HCT116 (cell line): ENCODE measurements around the gene PRKN. TPM values are rescaled to one million over a fixed set of nuclear protein-coding genes. Genes with fewer than 3 reads are reported as not detected.

ENCODE experiments used
- ATAC-seq: fragments of 200-7000 bp; cut with Tn5 transposase; 2 replicates; pipeline ENCODE4 v1.9.1; 2020; ENCODE audit warnings: mild to moderate bottlenecking, moderate library complexity
- BruUV-seq: library from RNA; stranded (reverse); fragments of 400-500 nt; replicated peaks from 2 replicates; lab custom pipeline; 2021; lab: Mats Ljungman, UMichigan
- CTCF ChIA-PET: fragments of 300-600 bp; sonication (Branson Sonifier 250); formaldehyde crosslinking; loops from one replicate; lab custom pipeline; 2021; ENCODE audit warnings: antibody characterized with exemption; lab: Charles Lee
- POLR2A ChIA-PET: fragments of 300-600, 350-600 bp; sonication (Branson Sonifier 250); formaldehyde crosslinking; loops from one replicate; lab custom pipeline; 2021; ENCODE audit warnings: antibody characterized with exemption; lab: Charles Lee
- RAD21 ChIA-PET, 2 experiments: fragments of 300-600 bp; sonication (Branson Sonifier 250); formaldehyde crosslinking; loops; one replicate each; lab custom pipeline; 2023; ENCODE audit warnings: low total read pairs in 2 of 2; ENCODE audit not compliant: uncharacterized antibody in 2 of 2, unreplicated experiment in 2 of 2, low non-redundant PET in 1 of 2; lab: Charles Lee
- DNase-seq: peaks from one replicate; pipeline ENCODE4 v3.0.0-alpha.2; 2010; ENCODE audit warnings: low read depth, low spot score
- H2AFZ ChIP-seq: fragments of 200-600 bp; shearing (Covaris generic), sonication (generic); 2 replicates; pipeline ENCODE4 v1.6.1; 2017; ENCODE audit warnings: low read depth, mixed run types, mixed read lengths, antibody characterized with exemption, low read length; ENCODE audit not compliant: poor library complexity, severe bottlenecking
- H3K27ac ChIP-seq: 2 replicates; pipeline ENCODE4 v1.5.1; 2012; ENCODE audit warnings: low read depth, low read length
- H3K27me3 ChIP-seq: fragments of 200-600 bp; sonication (generic); 2 replicates; pipeline ENCODE4 v1.6.1; 2016; ENCODE audit warnings: mixed run types, low read length, mixed read lengths; ENCODE audit not compliant: insufficient read depth
- H3K36me3 ChIP-seq, 2 experiments: fragments of 200-500 bp in 1 of 2; fragments of 200-600 bp in 1 of 2; sonication (Bioruptor generic) in 1 of 2; sonication (generic) in 1 of 2; 2 replicates each; pipeline versions ENCODE4 v1.5.1 to v1.6.1; 2014 to 2016; ENCODE audit warnings: low read length in 2 of 2, inconsistent platforms in 1 of 2, mixed read lengths in 1 of 2, mixed run types in 1 of 2; ENCODE audit not compliant: insufficient read depth in 2 of 2, control insufficient read depth in 1 of 2
- H3K4me1 ChIP-seq, 2 experiments: fragments of 200-600 bp in 1 of 2; sonication (generic) in 1 of 2; 2 replicates each; pipeline versions ENCODE4 v1.5.1 to v1.6.1; 2012 to 2017; ENCODE audit warnings: low read length in 2 of 2, inconsistent platforms in 1 of 2, mild to moderate bottlenecking in 1 of 2, mixed read lengths in 1 of 2, mixed run types in 1 of 2, moderate library complexity in 1 of 2; ENCODE audit not compliant: insufficient read depth in 2 of 2, control insufficient read depth in 1 of 2
- H3K4me2 ChIP-seq: fragments of 200-600 bp; sonication (generic); 2 replicates; pipeline ENCODE4 v1.6.1; 2017; ENCODE audit warnings: mixed run types, low read length, mixed read lengths
- H3K4me3 ChIP-seq, 2 experiments: fragments of 200-600 bp in 1 of 2; sonication (generic) in 1 of 2; replicated peaks in 1 of 2; 2 replicates each; pipeline ENCODE4 v1.5.1; 2011 to 2016; ENCODE audit warnings: low read length in 2 of 2, control low read depth in 1 of 2, low read depth in 1 of 2, mild to moderate bottlenecking in 1 of 2, mixed read lengths in 1 of 2, mixed run types in 1 of 2
- H3K79me2 ChIP-seq: fragments of 200-600 bp; sonication (generic); 2 replicates; pipeline ENCODE4 v1.6.1; 2017; ENCODE audit warnings: mild to moderate bottlenecking, mixed run types, low read length, moderate library complexity, mixed read lengths; ENCODE audit not compliant: insufficient read depth
- H3K9ac ChIP-seq: fragments of 200-600 bp; sonication (generic); 2 replicates; pipeline ENCODE4 v1.6.1; 2016; ENCODE audit warnings: low read length, mixed read lengths
- H3K9me2 ChIP-seq: fragments of 200-600 bp; sonication (generic), shearing (Covaris generic); 2 replicates; pipeline ENCODE4 v1.6.1; 2017; ENCODE audit warnings: mixed run types, mild to moderate bottlenecking, moderate library complexity; ENCODE audit not compliant: insufficient read depth
- H3K9me3 ChIP-seq, 2 experiments: fragments of 200-500 bp in 1 of 2; fragments of 200-600 bp in 1 of 2; sonication (Bioruptor generic) in 1 of 2; sonication (generic) in 1 of 2; 2 replicates each; pipeline ENCODE4 v1.6.1; 2014 to 2017; ENCODE audit warnings: low read length in 2 of 2, mixed read lengths in 2 of 2, inconsistent platforms in 1 of 2, low read depth in 1 of 2, mild to moderate bottlenecking in 1 of 2, mixed run types in 1 of 2, moderate library complexity in 1 of 2; ENCODE audit not compliant: control insufficient read depth in 1 of 2, insufficient read depth in 1 of 2
- H4K20me1 ChIP-seq: fragments of 200-600 bp; sonication (generic), shearing (Covaris generic); 2 replicates; pipeline ENCODE4 v1.6.1; 2017; ENCODE audit warnings: mixed run types, mild to moderate bottlenecking, moderate library complexity; ENCODE audit not compliant: insufficient read depth
- ATF3 ChIP-seq: IDR thresholded peaks from 2 replicates; pipeline ENCODE4 v1.6.1; 2012
- CBX3 ChIP-seq: IDR thresholded peaks from 2 replicates; pipeline ENCODE4 v1.6.1; 2012; ENCODE audit warnings: low read depth
- CEBPB ChIP-seq: IDR thresholded peaks from 2 replicates; pipeline ENCODE4 v1.6.1; 2012; ENCODE audit warnings: low read depth
- EGR1 ChIP-seq: IDR thresholded peaks from 2 replicates; pipeline ENCODE4 v1.6.1; 2012; ENCODE audit warnings: low read depth
- EZH2phosphoT487 ChIP-seq: fragments of 200-600 bp; IDR thresholded peaks from 2 replicates; pipeline ENCODE4 v1.6.1; 2018; ENCODE audit warnings: antibody characterized with exemption, borderline replicate concordance
- JUND ChIP-seq: IDR thresholded peaks from 2 replicates; pipeline ENCODE4 v1.6.1; 2012
- POLR2AphosphoS5 ChIP-seq: IDR thresholded peaks from 2 replicates; pipeline ENCODE4 v1.6.1; 2011; ENCODE audit warnings: mild to moderate bottlenecking, low read depth, low read length, moderate library complexity
- REST ChIP-seq: IDR thresholded peaks from 2 replicates; pipeline ENCODE4 v1.6.1; 2012; ENCODE audit warnings: low read depth
- SIN3A ChIP-seq: IDR thresholded peaks from 2 replicates; pipeline ENCODE4 v1.6.1; 2012; ENCODE audit warnings: low read depth
- SP1 ChIP-seq: IDR thresholded peaks from 2 replicates; pipeline ENCODE4 v1.6.1; 2012; ENCODE audit warnings: low read depth
- TCF7L2 ChIP-seq: IDR thresholded peaks from 2 replicates; pipeline ENCODE4 v1.7.0; 2011; ENCODE audit warnings: borderline replicate concordance, inconsistent platforms; ENCODE audit not compliant: insufficient read depth, insufficient read length; ENCODE audit errors: extremely low read depth
- intact Hi-C: fragments of 100-400 bp; cut with micrococcal nuclease; formaldehyde crosslinking; loops from 2 replicates; pipeline ENCODE4 v1.10.0; 2022
- total RNA-seq: library from RNA; stranded (reverse); gene quantifications from one replicate; pipeline ENCODE4 v1.2.1, GENCODE V29; 2021; ENCODE audit not compliant: unreplicated experiment
- TF ChIP-seq, protein P1 (sequence below): IDR thresholded peaks from 2 replicates; pipeline ENCODE4 v1.6.1; 2011; ENCODE audit warnings: mild to moderate bottlenecking, low read length, moderate library complexity; ENCODE audit not compliant: insufficient replicate concordance; ENCODE audit errors: extremely low read depth
- TF ChIP-seq, protein P2 (sequence below), 3 experiments: fragments of 200-600 bp in 1 of 3; sonication (generic) in 1 of 3; IDR thresholded peaks in 2 of 3; conservative IDR thresholded peaks in 1 of 3; 2 replicates each; pipeline ENCODE4 v1.5.1; 2012 to 2017; ENCODE audit warnings: low read depth in 2 of 3, low read length in 2 of 3, antibody characterized with exemption in 1 of 3, borderline replicate concordance in 1 of 3, control low read depth in 1 of 3, mild to moderate bottlenecking in 1 of 3, mixed read lengths in 1 of 3, mixed run types in 1 of 3, moderate library complexity in 1 of 3; ENCODE audit not compliant: insufficient read depth in 1 of 3

Gene PRKN
- total RNA-seq, 1 experiment from 2014 or later: 2.6 TPM

DNA sequence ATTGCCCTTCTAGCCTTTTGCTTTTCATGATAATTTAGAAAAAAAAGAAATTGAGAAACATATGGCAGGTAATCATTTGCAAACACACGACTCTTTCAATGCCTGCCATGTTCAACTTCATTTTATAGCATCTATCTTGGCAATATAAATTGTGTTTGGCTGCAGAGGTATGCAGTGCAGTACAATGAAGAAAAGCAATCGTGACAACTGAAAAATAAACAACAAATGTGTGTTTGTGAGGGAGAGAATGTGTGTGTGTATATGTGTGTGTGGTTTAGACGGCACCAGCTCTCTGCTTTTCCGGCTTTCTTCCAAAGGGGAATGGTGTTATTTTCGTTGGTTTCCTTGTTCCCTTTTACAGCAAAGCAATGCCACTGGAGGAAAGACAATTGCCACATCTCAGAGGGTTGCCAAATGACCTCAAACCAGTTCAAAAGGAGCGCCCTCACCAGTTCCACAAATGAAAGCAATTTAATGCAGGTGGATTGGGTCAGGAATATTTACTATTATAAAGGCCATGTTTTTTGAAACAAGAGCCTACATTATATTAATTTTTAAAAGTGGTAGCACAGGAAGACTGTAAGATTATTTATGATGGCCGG lies 587.2 kb downstream of the PRKN start:
- no peak for DNase-seq
- H3K9ac ChIP-seq: no peak overlapping the region

GRCh38 chr6:162125659-162126058 lies 601.9 kb downstream of the PRKN start:
- DNase-seq (no peak), ATAC-seq (no peak)
- intact Hi-C loops: no loop called here
- Histone ChIP-seq H3K9me2 (no peaks in the 10 kb centered on the region), H3K27me3 (no peaks in the 10 kb centered on the region), H3K79me2 (no peaks in the 10 kb centered on the region), H2AFZ (no peak overlapping the region), H3K4me3 (no peak overlapping the region), H4K20me1 (no peaks in the 10 kb centered on the region), H3K9ac (no peak overlapping the region), H3K4me1 (no peaks in the 10 kb centered on the region), H3K9me3 (no peaks in the 10 kb centered on the region; a peak in 1 of 4 replicates), H3K4me2 (no peak overlapping the region), H3K27ac (no peak overlapping the region), H3K36me3 (no peaks in the 10 kb centered on the region)
- RAD21 ChIA-PET: no interaction called here
- CTCF ChIA-PET: no interaction called here
- BruUV-seq: no TSS peak
- POLR2A ChIA-PET: no interaction called here
- TF ChIP-seq JUND (no peak), EZH2phosphoT487 (no peak), POLR2AphosphoS5 (no peak), REST (no peak), SP1 (no peak)
- TF ChIP-seq, protein P1, sequence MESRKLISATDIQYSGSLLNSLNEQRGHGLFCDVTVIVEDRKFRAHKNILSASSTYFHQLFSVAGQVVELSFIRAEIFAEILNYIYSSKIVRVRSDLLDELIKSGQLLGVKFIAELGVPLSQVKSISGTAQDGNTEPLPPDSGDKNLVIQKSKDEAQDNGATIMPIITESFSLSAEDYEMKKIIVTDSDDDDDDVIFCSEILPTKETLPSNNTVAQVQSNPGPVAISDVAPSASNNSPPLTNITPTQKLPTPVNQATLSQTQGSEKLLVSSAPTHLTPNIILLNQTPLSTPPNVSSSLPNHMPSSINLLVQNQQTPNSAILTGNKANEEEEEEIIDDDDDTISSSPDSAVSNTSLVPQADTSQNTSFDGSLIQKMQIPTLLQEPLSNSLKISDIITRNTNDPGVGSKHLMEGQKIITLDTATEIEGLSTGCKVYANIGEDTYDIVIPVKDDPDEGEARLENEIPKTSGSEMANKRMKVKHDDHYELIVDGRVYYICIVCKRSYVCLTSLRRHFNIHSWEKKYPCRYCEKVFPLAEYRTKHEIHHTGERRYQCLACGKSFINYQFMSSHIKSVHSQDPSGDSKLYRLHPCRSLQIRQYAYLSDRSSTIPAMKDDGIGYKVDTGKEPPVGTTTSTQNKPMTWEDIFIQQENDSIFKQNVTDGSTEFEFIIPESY: no peak
- TF ChIP-seq, protein P2, sequence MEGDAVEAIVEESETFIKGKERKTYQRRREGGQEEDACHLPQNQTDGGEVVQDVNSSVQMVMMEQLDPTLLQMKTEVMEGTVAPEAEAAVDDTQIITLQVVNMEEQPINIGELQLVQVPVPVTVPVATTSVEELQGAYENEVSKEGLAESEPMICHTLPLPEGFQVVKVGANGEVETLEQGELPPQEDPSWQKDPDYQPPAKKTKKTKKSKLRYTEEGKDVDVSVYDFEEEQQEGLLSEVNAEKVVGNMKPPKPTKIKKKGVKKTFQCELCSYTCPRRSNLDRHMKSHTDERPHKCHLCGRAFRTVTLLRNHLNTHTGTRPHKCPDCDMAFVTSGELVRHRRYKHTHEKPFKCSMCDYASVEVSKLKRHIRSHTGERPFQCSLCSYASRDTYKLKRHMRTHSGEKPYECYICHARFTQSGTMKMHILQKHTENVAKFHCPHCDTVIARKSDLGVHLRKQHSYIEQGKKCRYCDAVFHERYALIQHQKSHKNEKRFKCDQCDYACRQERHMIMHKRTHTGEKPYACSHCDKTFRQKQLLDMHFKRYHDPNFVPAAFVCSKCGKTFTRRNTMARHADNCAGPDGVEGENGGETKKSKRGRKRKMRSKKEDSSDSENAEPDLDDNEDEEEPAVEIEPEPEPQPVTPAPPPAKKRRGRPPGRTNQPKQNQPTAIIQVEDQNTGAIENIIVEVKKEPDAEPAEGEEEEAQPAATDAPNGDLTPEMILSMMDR (IDR thresholded peaks at IDR 0.05 in 2 of 3, conservative IDR thresholded peaks at IDR 0.05 in 1 of 3; ENCODE audit: borderline replicate concordance in 1 of 3, insufficient read depth in 1 of 3, low read depth in 2 of 3, low read length in 2 of 3): no peak

More for the DNA sequence above, 587.2 kb downstream of the PRKN start:
- H3K9me3 ChIP-seq: no peaks in the 10 kb centered on the region
- TF ChIP-seq CEBPB (no peak), TCF7L2 (no peak), ATF3 (no peak), SIN3A (no peak), CBX3 (no peak), EGR1 (no peak)
- intact Hi-C loops: no loop called here
- no peaks in the 10 kb centered on the region for H3K79me2 ChIP-seq
- BruUV-seq: no TSS peak
- no peak overlapping the region for H3K27ac ChIP-seq
- no peaks in the 10 kb centered on the region for H3K4me1 ChIP-seq
- H3K9me2 ChIP-seq: no peaks in the 10 kb centered on the region
- no peaks in the 10 kb centered on the region for H4K20me1 ChIP-seq
- ATAC-seq: no peak
- H2AFZ ChIP-seq: no peak overlapping the region
- CTCF ChIA-PET: no interaction called here
- no peaks in the 10 kb centered on the region for H3K27me3 ChIP-seq
- H3K4me3 ChIP-seq: no peak overlapping the region
- H3K4me2 ChIP-seq: no peak overlapping the region
- POLR2A ChIA-PET: no interaction called here
- H3K36me3 ChIP-seq: no peaks in the 10 kb centered on the region
- RAD21 ChIA-PET: no interaction called here
